Hepatocyte (in vitro differentiated cells): ENCODE results near the gene GRID2. TPM values are rescaled to one million over a fixed set of nuclear protein-coding genes. Genes with fewer than 3 reads are reported as not detected.
A peak's percentile ranks its signal among the peaks of the same experiment; 100 is the strongest.

Experiments used
- DNase-seq: peaks from one replicate; pipeline ENCODE4 v3.0.0-alpha.2; 2016; ENCODE audit warnings: low spot score
- H2AFZ ChIP-seq: fragments of 200-600 bp; sonication (generic); 2 replicates; pipeline ENCODE4 v1.6.0; 2016; ENCODE audit warnings: antibody characterized with exemption, mild to moderate bottlenecking
- H3K27ac ChIP-seq: fragments of 200-600 bp; sonication (generic); 2 replicates; pipeline ENCODE4 v1.5.1; 2016; ENCODE audit warnings: mild to moderate bottlenecking
- H3K27me3 ChIP-seq: fragments of 200-600 bp; sonication (generic); 2 replicates; pipeline ENCODE4 v1.6.1; 2016
- H3K36me3 ChIP-seq: fragments of 200-600 bp; sonication (generic); replicated peaks from 2 replicates; pipeline ENCODE4 v1.5.1; 2016; ENCODE audit warnings: low read depth; ENCODE audit not compliant: insufficient read depth
- H3K4me1 ChIP-seq: fragments of 200-600 bp; sonication (generic); 2 replicates; pipeline ENCODE4 v1.5.1; 2016; ENCODE audit warnings: mild to moderate bottlenecking, moderate library complexity; ENCODE audit not compliant: insufficient read depth
- H3K4me2 ChIP-seq: fragments of 200-600 bp; sonication (generic); 2 replicates; pipeline ENCODE4 v1.6.0; 2016
- H3K4me3 ChIP-seq: fragments of 200-600 bp; sonication (generic); 2 replicates; pipeline ENCODE4 v1.5.1; 2016; ENCODE audit warnings: mild to moderate bottlenecking
- H3K79me2 ChIP-seq: fragments of 200-600 bp; sonication (generic); 2 replicates; pipeline ENCODE4 v1.6.0; 2017; ENCODE audit warnings: mild to moderate bottlenecking
- H3K9me2 ChIP-seq: fragments of 200-600 bp; sonication (generic); replicated peaks from 2 replicates; pipeline ENCODE4 v1.6.0; 2017; ENCODE audit warnings: mild to moderate bottlenecking; ENCODE audit not compliant: insufficient read depth
- H3K9me3 ChIP-seq: fragments of 200-600 bp; sonication (generic); 2 replicates; pipeline ENCODE4 v1.5.1; 2016; ENCODE audit warnings: low read depth, mild to moderate bottlenecking
- H4K20me1 ChIP-seq: fragments of 200-600 bp; sonication (generic); 2 replicates; pipeline ENCODE4 v1.6.0; 2016; ENCODE audit warnings: mild to moderate bottlenecking; ENCODE audit not compliant: insufficient read depth, poor library complexity, severe bottlenecking
- CTCF ChIP-seq: fragments of 200-600 bp; sonication (generic); IDR thresholded peaks from 2 replicates; pipeline ENCODE4 v1.5.1; 2016; ENCODE audit warnings: antibody characterized with exemption, mild to moderate bottlenecking; ENCODE audit not compliant: poor library complexity
- EZH2 ChIP-seq: fragments of 200-600 bp; sonication (generic); IDR thresholded peaks from 2 replicates; pipeline ENCODE4 v1.6.1; 2016; ENCODE audit warnings: antibody characterized with exemption, mild to moderate bottlenecking, borderline replicate concordance
- EZH2phosphoT487 ChIP-seq: fragments of 200-600 bp; sonication (generic); IDR thresholded peaks from one replicate; pipeline ENCODE4 v1.6.1; 2018; ENCODE audit warnings: antibody characterized with exemption, mild to moderate bottlenecking, low read depth, moderate library complexity; ENCODE audit not compliant: unreplicated experiment, severe bottlenecking
- WGBS: methylation state at CpG from one replicate; pipeline ENCODE4 v1.1.6; 2016; ENCODE audit warnings: low lambda C conversion rate; ENCODE audit errors: missing lambda C conversion rate; 5-methylcytosine and 5-hydroxymethylcytosine counted together
- polyA plus RNA-seq: library from polyadenylated mRNA; unstranded; fragments of >200 nt; fragmentation: Nextera tagmentation; extraction: Ambion mirVana; gene quantifications from 2 replicates; pipeline ENCODE4 v1.2.1, GENCODE V29; 2016
- total RNA-seq: library from RNA; depleted of rRNA; stranded (reverse); fragments of >200 nt; gene quantifications from 2 replicates; pipeline ENCODE4 v1.2.3, GENCODE V29; 2014

Gene GRID2
- total and polyA plus RNA-seq, 2 experiments from 2014 or later = 0.53 to 3.5 TPM

DNA sequence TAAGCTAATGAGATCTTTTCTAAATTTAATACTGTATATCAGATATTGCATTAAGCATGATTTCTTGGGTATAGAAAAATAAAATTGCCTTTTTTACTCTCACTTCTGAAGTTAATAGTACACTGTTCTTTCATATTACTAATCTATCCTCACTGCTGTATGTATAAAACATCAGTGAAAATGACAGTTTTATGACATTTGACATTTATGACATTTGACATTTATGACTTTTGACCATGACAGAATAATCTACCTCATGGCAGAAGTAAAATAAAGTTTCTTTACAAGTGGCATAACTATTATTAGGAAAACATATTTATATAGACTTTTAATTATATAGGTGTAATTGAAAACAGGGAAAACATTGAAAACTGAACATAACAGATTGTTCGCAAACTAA, 13.3 kb downstream of the GRID2 start:
- Histone ChIP-seq H2AFZ (no peak overlapping the region), H3K36me3 (no peaks in the 10 kb centered on the region), H3K4me2 (no peak overlapping the region), H3K27me3 (no peaks in the 10 kb centered on the region), H3K4me3 (no peak overlapping the region), H3K9me3 (no peaks in the 10 kb centered on the region), H3K9me2 (no peaks in the 10 kb centered on the region), H3K79me2 (no peaks in the 10 kb centered on the region), H3K4me1 (no peaks in the 10 kb centered on the region), H3K27ac (no peak overlapping the region), H4K20me1 (no peaks in the 10 kb centered on the region)
- 94% methylated on average over 1 of the region's 1 CpG for WGBS
- no peak for DNase-seq
- TF ChIP-seq CTCF (no peak), EZH2 (no peak), EZH2phosphoT487 (no peak)

DNA sequence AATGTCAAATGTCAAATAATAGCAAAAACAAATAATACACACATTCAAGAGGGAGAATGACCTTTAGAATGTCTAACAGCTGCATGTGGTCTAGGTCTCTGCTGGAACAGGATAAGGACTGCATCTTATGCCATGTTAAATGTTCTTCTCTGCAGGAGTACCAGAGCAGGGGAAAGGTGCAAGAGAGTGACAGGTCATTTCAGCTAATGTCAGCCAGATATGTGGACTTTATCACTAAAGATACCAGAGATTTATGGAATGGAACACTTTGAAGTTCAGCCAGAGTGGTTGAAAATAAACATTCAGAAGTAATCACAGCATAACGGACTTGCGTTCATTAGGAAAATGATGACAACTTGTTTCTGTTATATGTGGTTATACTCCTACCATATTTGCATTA, 24.3 kb downstream of the GRID2 start:
- Histone ChIP-seq H3K4me1 (no peaks in the 10 kb centered on the region), H3K79me2 (no peaks in the 10 kb centered on the region)
- 35% methylated on average over 2 of the region's 2 CpGs for WGBS

DNA sequence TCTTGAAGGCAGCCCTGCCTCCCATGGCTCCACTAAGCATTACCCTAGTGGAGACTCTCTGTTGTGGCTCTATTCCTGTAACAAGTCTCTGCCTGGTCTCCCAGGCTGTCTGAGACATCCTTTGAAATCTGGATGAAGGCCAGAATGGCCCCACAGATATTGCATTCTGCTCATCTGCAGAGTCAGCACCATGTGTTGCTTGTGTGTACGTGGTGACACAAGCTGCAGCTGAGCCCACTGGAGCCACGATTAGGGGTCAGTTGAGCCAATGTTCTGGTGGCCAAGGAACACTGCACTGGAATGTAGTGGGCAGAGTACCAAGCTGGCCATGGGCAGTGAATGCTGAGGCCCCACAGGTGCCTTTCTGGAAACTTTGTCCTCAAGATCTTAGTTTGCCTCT, 29.2 kb downstream of the GRID2 start:
- 76% methylated on average over 2 of the region's 2 CpGs for WGBS
- no peaks in the 10 kb centered on the region for H3K4me1 ChIP-seq

More for the DNA sequence above, 24.3 kb downstream of the GRID2 start:
- Histone ChIP-seq H3K9me3 (no peaks in the 10 kb centered on the region), H2AFZ (no peak overlapping the region), H3K4me3 (no peak overlapping the region), H4K20me1 (no peaks in the 10 kb centered on the region), H3K4me2 (no peak overlapping the region), H3K36me3 (no peaks in the 10 kb centered on the region), H3K27me3 (no peaks in the 10 kb centered on the region), H3K27ac (no peak overlapping the region), H3K9me2 (no peaks in the 10 kb centered on the region)
- TF ChIP-seq CTCF (no peak), EZH2 (no peak), EZH2phosphoT487 (no peak)
- no peak for DNase-seq

More for the DNA sequence above, 29.2 kb downstream of the GRID2 start:
- H3K27ac ChIP-seq = no peak overlapping the region
- H3K4me3 ChIP-seq = no peak overlapping the region
- no peaks in the 10 kb centered on the region for H3K9me2 ChIP-seq
- no peaks in the 10 kb centered on the region for H3K36me3 ChIP-seq
- H3K79me2 ChIP-seq = no peaks in the 10 kb centered on the region
- H3K27me3 ChIP-seq = no peaks in the 10 kb centered on the region
- no peak overlapping the region for H3K4me2 ChIP-seq
- no peak overlapping the region for H2AFZ ChIP-seq
- no peaks in the 10 kb centered on the region for H3K9me3 ChIP-seq
- peak; percentile 9 for DNase-seq
- H4K20me1 ChIP-seq = no peaks in the 10 kb centered on the region
- TF ChIP-seq EZH2phosphoT487 (no peak), CTCF (no peak), EZH2 (no peak)
